Measurements from ENCODE around the gene GOLGA6A. TPM values are rescaled to one million over a fixed set of nuclear protein-coding genes. Genes with fewer than 3 reads are reported as not detected.

GOLGA6A gene
- total RNA-seq, 2 donors from 2014 or later: not detected

- Histone ChIP-seq H3K4me3 (peak overlapping the region; percentile 36 to 50), H3K27ac (peak overlapping the region; percentile 37 to 52), H3K4me1 (peaks cover 0 to 50% of the 10 kb centered on the region in 2 donors), H3K27me3 (peaks cover 7 to 31% of the 10 kb centered on the region in 2 donors), H3K36me3 (no peaks in the 10 kb centered on the region), H3K9me3 (no peaks in the 10 kb centered on the region)
- no peak for TF ChIP-seq CTCF (IDR thresholded peaks at IDR 0.05)
- no peak for DNase-seq (ENCODE audit: low spot score)
Measured at GRCh38 chr15:74128785-74129585, 46.6 kb upstream of the GOLGA6A start.

- H3K36me3 ChIP-seq: no peaks in the 10 kb centered on the region
- peaks cover 0 to 43% of the 10 kb centered on the region in 2 donors for H3K4me1 ChIP-seq
- H3K9me3 ChIP-seq: no peaks in the 10 kb centered on the region
- peak overlapping the region; percentile 36 to 50 for H3K4me3 ChIP-seq
- peak overlapping the region; percentile 37 to 52 for H3K27ac ChIP-seq
- H3K27me3 ChIP-seq: peaks cover 7 to 31% of the 10 kb centered on the region in 2 donors
- peak in 1 of 2 donors; percentile 2 for TF ChIP-seq CTCF (IDR thresholded peaks at IDR 0.05)
- no peak for DNase-seq (ENCODE audit: low spot score)
Measured at GRCh38 chr15:74127954-74128784, 45.8 kb upstream of the GOLGA6A start.

DNA sequence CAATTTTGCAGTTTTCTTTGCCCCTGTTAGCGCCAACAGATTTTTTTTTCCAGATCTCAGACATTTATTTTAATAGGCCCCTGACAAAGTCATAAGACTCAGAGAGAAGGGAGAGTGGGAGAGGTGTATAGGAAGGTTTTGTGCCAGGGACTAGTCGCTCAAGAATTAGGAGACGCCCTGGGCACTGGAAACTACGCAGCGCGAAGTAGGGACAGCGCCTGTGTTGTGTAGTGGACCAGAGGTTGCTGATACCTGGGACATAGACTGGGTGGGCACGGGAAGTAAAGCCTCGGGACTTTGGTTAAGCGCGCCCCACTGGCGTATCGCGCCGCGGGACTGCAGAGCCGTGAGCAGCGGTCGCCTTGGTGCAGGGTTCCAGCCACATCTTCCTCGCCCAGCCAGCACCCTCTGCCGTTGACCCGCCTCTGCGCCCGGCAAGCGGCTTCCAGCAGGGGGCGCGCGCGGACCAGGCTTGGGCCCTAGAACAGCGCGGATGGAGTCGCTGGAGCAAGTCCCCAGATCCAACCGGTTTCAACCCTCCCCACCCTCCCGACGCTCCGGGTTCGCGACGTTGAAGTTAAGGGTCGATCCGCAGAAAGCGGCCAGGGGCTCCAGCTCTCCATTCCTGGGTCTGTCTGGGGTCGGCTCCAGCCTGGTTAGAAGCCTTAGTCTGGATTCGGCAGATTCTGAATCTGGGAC lies 45.1 kb upstream of the GOLGA6A start:
- peak; percentile 99 to 100 for TF ChIP-seq CTCF (IDR thresholded peaks at IDR 0.05)
- H3K36me3 ChIP-seq: no peaks in the 10 kb centered on the region
- H3K9me3 ChIP-seq: no peaks in the 10 kb centered on the region
- H3K4me1 ChIP-seq: peaks cover 0 to 35% of the 10 kb centered on the region in 2 donors
- peak; percentile 93 for DNase-seq (ENCODE audit: low spot score)
- H3K27ac ChIP-seq: peak overlapping the region in 1 of 2 donors; percentile 52
- peaks cover 7 to 31% of the 10 kb centered on the region in 2 donors for H3K27me3 ChIP-seq
- peak overlapping the region; percentile 36 to 50 for H3K4me3 ChIP-seq

GRCh38 chr15:74124759-74125158 lies 42.4 kb upstream of the GOLGA6A start:
- H3K27ac ChIP-seq: no peak overlapping the region
- no peaks in the 10 kb centered on the region for H3K36me3 ChIP-seq
- H3K4me1 ChIP-seq: peaks cover 0 to 21% of the 10 kb centered on the region in 2 donors
- no peaks in the 10 kb centered on the region for H3K9me3 ChIP-seq
- no peak for TF ChIP-seq CTCF (IDR thresholded peaks at IDR 0.05)
- DNase-seq (ENCODE audit: low spot score): no peak
- no peak overlapping the region for H3K4me3 ChIP-seq
- H3K27me3 ChIP-seq: peaks cover 4 to 18% of the 10 kb centered on the region in 2 donors

- Histone ChIP-seq H3K9me3 (no peaks in the 10 kb centered on the region), H3K36me3 (no peaks in the 10 kb centered on the region), H3K4me1 (peaks cover 0 to 15% of the 10 kb centered on the region in 2 donors), H3K27me3 (peaks cover 4 to 12% of the 10 kb centered on the region in 2 donors), H3K4me3 (no peak overlapping the region), H3K27ac (no peak overlapping the region)
- no peak for DNase-seq (ENCODE audit: low spot score)
- TF ChIP-seq CTCF (IDR thresholded peaks at IDR 0.05): no peak
Measured at GRCh38 chr15:74124196-74124595, 41.8 kb upstream of the GOLGA6A start.
